HG03066 (cell line): ENCODE results near the gene GRAMD4.

Experiments
- ATAC-seq: cut with Tn5 transposase; IDR thresholded peaks from one replicate; pipeline ENCODE4 v1.9.1; 2021; ENCODE audit warnings: low read depth; ENCODE audit not compliant: unreplicated experiment

GRAMD4 gene

DNA sequence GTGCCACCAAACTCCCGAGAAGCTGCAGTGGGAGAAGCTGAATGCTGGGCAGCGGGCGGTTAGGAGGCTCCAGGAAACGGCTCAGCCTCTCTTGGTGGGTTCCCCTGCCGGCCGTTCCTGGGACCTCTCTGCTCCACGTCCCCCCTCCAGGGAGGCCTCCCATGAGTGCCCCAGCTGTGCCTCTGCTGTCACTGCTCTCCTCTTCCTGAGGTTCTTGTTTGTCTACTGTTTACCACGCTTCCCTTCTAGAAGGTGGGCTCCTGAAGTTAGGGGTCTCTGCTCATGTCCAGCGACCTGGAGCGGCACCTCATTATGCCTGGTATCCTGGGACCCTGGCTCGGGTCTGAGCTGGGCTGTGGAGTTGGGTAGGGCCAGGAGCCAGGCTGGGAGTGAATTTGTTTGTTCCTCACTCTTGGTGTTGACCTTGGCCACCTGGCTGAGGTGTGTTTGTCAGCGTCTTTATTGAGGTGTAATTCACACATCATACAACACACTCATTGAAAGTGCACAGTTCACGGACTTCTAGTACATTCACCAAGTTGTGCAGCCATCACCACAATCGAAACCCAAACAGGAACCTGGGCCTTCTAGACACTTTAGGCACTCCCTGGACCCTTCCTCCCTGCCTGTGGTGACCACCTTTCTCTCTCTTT is 37.8 kb upstream of the GRAMD4 start:
- no peak for ATAC-seq

DNA sequence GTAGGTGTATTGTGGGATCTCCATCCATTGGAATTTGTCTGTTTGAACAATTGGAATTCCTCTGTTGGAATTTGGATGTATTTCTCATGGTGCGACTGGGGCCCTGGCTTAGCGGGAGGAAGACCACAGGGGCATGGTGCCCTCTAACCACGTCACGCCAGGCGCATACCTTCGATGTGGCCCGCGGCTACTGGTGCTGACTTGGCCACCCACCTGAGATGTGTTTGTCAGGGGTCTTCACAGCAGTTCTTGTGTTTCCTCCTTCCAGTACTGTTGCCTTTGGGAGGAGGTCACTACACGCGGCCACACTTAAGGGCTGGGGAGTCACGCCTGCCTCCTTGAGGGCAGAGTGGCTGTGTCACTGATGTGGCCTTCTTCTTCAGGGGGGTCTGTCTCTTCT is 36.6 kb upstream of the GRAMD4 start:
- ATAC-seq, result no peak

DNA sequence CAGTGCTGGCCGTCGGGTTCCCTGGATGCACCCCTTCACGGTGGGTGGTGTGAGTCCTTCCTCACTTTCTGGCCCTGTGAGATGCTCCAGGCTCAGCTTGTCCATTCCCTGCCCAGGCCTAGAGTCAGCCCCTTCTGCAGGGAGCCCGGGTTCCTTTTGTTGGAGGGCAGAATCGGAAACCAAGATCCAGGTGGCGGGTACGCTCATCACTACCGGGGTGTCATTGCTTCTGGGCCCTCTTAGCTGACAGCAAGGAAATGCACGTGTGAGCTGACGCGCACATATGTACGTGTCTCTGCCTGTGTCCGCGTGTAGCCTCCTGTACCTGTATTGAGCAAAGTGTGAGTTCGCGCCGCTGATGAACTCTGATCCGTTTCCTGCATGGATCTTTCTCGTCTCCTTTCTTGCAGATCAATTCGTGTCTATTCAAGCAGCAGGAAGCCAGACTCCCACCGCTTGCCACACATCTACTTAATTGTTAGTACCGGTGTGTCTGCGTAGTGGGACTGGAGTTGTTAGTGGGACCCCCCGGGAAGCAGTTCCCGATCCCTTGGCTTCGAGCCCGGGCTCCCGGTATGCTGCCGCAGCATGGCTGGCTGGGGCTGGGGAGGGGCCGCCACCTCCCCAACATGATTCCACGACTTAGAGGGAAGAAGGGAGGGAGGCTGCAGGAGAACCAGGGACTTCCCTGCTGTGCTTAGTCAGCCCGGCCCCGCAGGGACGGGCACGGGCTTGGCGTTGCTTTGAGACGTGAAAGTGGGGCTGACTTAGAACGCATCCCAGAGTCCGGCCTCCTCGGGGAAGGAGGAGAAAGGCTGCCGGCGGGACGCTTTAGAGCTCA is 35.9 kb upstream of the GRAMD4 start:
- ATAC-seq, result no peak

DNA sequence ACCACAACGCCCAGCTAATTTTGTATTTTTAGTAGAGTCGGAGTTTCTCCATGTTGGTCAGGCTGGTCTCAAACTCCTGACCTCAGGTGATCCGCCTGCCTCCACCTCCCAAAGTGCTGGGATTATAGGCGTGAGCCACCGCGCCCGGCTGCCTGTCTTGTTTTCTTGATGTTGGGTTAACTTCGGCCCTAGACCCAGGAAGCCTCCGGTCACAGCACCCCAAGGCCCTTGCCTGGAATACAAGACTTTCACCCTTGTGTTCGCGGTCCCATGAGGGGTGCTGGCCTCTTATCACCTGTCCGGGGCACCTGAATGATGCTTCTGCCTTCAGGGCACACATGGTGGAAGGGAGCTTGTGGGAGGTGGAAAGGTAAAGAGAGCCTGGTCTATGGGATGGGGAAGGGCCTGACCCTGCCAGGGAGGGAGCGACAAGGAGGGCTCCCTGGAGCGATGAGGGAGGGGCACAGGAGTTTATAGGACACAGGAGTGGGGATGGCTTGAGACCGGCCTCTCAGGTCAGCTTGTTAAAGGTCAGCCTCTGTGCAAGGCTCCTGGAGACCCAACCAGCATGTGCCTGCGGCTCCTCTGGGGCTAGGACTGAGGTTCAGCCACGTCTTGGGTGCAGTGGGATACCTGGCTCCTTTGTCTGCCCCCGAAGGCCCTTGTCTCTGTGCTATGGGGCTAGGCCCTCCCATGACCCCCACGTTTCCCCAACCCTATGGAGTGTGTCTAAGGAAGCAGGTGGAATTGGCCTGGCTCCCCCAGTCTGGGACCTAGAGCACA is 34.7 kb upstream of the GRAMD4 start:
- ATAC-seq, result no peak

DNA sequence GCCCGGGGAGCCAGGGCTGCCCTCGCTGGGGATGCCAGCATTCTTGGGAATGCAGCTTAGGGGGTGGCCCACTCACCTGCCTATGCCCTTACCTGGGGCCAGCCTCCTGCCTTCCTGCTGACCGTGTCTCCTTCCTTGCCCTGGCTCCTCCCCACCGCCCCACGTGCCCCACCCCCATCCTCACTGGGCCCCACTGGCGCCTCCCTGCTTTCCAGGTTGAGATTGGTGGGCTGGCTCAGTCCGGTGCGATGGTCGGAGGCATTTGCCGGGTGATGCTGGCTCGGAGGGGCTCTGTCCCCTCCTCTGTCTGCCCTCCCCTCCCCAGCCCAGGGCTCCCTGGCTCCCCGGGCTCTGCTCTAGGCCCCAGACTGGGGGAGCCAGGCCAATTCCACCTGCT is 34.1 kb upstream of the GRAMD4 start:
- ATAC-seq, result no peak

DNA sequence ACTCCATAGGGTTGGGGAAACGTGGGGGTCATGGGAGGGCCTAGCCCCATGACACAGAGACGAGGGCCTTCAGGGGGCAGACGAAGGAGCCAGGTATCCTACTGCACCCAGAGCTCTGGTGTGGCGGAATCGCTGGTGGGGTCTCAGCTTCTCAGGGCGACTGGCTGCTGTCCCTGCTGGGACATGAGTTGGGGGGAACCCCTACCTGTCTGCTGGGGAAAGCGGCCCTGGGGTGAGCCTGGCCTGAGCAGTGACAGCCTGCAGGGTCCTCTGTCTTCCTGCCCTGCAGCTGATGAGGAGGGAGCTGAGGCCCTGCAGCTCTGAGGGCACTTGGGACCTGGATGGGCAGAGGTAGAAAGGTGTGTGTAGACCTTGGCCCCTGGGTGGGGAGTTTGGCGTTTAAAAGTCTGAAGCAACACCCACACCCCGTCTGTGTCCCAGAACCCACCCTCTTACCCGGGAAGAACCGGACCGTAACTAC is 33.6 kb upstream of the GRAMD4 start:
- ATAC-seq, result no peak

DNA sequence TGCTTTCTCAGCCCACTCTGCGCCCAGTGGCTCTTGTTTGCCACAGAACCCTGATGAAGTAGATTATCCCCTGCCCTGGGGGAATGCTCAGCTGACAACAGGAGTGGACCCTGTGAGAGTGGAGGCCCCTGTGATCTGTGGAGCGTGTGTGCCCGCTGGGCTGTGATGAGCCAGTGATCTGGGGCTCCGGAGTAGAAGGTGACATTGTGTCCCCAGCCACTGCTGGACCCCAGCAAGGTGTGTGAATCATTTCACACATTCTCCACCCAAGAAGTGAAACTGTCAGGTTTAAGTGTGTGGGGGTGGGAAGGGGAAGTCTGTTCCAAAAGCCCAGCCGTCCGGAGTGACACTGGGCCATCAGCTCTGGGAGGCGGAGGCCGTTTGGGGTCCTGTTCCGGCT is 33.1 kb upstream of the GRAMD4 start:
- ATAC-seq, result peak; percentile 42

DNA sequence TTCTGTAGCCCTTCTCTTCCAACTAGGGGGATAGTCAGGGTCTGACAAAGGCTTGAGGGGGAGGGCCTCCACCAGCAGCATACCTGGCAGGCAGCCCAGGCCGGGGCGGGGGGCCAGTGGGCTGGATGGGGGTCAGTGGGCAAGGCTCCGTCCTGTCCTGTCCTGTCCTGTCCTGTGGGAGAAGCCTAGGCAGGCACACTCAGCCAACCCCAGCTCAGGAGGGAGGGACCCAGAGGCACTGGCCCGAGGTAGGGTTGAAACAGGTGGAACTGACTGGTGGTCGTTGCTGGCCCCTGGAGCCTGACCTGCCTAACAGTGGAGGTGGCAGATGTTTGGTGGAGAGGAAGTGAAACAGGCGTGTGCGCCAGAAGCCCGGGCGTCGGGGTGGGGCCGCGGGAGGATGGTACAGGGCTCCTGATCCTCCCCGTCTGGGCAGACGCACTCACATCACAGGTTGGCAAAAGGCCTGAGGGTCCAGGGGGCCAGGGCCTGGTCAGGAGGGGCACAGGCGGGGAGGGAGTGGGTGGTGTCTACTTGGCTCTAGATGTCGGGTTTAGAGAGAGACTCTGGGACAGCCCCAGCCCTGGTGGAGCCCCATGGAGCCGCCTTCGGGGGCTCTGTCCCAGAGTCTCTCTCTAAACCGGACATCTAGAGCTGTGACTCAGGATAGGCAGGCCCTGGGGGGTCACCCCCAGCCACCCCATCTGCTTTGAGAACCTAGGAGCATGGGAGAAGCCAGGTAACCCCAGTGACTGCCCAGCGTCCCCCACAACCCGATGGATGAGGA is 32.5 kb upstream of the GRAMD4 start:
- peak; percentile 58 for ATAC-seq

DNA sequence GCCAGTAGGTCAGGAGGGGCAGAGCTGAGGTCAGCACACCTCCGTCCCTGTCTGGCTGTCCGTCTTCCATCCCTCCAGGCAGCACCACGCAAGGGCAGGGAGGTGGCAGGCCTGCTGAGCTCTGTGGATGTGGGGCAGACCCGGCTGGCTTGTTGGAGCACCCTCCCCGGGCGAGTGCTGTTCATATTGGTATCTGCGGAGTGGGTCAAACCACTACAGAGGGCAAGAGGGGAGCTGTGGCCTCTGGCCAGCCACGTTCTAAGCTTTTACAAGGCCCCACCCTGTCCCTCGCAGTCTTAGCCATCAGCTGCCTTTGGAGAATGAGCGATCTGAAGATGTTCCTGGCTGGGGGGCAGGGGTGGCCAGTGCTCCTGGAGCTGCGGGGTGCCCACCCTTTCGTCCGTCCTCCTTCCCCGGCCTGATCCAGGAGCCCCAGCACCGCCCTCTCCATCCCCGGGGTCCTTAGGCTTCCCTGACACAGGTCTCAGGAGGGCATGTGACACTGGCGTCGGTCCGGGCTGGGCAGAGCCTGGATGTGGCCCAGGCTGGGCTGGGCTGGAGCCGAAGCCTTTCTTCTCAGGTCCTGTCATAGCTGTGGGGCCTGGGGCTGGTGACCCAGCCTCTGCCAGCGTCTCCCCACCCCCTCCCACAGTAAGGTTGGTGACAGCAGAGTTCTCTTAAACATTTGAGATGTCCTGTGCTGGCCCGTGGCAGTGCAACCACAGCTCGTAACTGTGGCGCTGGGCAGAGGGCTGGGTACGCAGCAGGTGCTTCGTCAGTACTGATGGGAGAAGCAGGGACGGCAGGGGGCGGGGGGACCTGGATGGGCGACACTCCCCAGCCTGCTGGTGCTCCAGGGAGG is 31.7 kb upstream of the GRAMD4 start:
- no peak for ATAC-seq

DNA sequence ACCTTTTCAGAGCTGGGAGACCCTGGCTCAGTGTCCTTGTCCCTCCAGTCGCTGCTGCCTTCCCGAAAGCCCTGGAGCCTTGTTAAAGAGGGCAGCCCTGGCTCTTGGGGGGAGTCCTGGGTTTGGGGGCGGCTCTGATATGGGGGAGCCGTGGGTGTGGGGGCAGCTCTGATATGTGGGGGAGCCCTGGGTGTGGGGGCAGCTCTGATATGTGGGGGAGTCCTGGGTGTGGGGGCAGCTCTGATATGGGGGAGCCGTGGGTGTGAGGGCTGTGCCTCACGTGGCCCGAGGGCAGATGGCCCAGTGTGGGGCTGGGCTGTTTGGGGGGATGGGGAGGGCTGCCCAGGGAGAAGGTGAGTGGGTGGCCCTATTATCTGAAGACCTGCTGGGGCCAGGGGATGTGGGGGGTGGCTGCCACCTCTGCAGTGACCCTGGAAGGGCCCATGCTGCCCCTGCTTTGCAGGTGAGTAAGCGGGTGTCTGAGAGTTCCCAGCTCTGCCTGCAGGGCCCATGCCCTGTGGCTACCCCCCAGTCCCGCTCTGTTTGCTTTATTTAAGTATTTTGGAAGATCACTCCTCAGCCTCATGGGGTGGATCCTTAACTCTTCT is 30.9 kb upstream of the GRAMD4 start:
- no peak for ATAC-seq

DNA sequence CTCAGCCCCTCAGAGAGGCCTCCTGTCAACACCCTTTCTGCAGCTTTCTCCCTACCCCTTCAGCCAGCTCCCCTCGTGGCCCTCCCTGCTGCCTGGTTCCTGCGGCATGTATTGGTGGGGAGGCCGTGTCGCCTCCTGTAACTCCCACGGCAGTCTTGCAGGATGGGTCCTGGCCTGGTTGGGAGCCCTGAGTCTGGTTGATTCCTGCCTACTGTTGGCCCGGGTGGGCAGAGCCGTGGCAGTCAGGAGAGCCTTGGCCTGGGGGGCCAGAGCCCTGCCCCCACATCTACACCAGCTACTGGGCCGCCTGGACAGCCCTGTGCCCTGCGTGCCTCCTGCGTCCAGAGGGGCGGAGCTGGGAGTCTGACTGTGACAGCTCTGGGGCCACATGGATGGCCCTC is 30.3 kb upstream of the GRAMD4 start:
- ATAC-seq, result no peak

DNA sequence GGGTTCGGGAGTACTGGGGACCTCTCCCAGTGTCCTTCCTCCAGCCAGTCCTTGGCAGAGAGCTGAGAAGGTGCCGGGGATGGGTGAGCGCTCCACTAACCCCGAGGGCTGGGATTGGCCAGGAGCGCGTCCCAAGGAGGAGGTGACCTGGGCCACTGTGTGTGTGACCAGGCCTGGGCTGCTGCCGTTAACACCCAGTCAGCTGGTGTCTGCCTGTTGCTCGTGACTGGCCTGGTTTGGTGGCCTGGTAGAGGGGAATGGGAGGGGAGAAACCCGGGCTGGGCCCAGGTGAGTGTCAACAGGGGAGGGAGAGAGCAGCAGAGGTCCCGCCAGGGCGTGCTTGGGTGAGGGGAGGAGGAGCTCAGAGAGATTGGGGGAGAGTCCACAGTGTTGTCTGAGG is 29.9 kb upstream of the GRAMD4 start:
- ATAC-seq, result no peak

DNA sequence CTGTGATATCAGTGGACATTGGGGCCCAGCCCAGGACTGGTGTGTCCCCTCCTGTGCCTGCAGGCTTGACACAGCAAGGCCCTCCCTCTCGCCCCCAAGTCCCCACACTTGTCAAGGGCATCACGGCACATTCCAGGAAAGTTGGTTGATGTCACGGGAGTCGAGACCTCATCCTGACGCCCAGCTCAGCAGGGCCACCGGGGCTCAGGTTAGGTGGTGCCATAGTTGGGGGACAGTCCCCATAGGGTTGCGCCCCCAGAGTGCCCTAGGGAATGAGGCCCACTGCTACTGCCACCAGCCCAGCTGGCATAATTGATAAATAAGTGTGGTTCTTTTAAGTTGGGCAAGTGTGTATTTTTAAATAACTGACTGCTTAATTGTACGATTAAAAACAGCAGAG is 28.3 kb upstream of the GRAMD4 start:
- ATAC-seq, result no peak

DNA sequence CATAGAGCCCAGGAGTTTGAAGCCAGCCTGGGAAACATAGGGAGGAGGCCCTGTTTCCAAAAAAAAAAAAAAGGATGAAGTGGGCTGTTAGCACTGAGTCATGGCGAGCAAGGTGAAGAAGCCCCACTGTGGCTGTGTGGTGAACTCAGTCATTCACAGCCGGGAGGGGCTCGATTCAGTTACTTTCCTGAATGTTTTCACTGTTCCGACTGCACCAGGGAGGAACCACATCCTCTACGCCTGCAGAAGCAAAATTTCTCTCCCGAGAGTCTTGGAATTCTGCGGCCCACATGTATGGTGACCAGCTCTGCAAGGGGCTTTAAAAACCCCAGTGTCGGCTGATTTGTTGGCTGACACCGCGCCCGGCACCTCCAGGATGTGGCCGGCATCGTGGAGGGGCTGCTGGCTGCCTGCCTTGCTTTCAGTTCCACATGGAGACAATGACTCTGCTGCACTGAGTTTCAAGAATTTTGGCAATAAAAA is 27.8 kb upstream of the GRAMD4 start:
- ATAC-seq, result no peak

DNA sequence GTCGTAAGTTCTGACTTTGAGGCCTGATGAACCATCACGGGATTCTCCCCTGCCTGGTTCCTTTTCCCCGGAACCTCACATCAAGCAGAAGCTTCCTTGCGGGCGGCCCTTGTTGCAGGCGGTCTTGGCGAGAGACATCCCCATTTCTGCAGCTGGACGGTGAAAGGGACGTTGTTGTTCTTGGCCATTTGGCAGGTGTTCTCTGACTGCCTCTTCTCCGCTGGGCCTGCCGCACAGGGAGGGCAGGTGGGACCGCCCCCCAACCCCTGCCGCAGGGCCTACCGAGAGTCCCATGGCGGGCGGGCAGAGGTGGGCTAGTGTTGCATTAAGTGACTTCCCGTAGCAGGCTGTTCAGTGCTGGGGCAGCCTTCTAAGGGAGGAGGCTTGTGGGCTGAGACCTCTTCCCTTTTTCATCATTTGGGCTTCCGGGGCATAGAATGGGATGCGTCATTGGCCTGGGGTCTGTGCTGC is 26.9 kb upstream of the GRAMD4 start:
- no peak for ATAC-seq

DNA sequence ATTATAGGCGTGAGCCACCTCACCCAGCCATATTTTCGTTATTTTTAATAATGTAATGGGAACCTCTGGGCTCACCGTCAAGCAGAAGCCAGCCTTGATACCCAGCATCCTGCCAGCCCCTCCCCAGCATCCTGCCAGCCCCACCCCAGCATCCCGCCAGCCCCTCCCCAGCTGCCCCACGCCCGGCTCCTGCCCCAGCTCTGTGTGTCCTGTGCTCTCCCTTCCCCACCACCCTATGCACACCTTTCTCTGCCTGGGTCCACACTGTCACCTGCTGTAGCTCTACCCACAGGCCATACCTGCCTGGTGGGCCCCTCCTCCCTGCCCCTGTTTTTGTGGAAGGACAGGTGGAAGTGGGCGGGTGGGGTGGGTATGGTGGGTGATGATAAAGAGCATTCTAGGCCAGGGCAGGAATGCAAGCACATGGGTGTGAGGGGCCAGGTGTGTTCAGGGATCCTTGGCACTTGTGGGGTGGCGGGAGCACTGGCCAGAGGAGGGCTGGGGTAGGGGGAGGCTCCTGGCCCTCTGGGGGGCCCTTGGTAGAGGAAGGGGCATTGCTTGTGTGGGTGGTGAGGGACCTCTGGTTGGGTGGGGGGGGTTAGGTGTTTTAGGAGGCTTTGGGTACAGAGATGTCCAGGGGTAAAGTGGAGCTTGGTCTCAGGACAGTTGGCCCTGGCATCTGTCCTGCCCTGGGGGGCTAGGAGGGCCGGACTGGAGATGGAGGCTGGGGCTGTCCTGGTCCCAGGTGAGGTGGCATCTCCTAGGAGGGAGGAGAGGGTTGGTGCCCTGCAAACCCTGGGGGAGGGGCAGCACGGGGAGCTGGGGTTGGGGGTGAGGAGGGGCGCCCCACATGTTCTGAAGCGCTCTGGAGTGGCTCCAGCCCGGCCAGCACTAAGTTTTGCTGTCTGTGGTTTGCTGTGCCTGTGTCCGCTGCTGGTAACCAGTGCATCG is 25.9 kb upstream of the GRAMD4 start:
- ATAC-seq, result no peak

DNA sequence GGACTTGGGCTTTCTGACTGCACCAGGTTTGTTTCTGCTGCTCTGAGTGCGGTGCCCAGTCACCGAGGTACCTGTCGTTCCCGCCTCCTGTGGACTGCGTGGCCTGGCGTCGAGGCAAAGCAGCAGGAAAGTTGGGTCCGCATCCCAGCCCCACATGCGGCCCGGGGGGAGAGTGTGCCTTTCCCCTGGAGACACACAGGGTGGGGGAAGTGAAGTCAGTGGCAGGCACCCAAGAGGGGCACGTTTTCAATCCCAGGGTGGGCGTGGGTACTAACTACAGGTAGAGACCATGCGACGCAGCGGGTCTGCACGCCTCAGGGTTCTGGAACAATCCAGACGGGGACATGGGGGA is 25.3 kb upstream of the GRAMD4 start:
- no peak for ATAC-seq

DNA sequence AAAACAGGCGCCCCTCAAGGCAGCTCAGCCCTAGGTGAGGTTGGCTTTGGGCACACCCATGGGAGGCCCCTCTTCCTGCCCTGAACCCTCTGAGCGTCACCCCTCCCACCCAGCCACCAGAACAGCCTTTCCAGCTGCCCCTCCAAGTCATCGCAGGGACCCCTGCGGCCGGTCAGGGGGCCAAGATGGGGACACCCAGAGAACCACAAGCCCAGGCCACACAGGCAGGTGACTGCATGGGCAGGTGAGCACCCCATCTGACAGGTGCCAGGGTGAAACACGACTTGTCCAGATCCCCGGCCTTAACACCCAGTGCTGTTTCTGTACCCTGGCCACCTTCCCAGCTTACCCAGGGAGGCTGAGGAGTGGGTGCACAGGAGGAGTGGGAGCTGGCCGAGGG is 24.6 kb upstream of the GRAMD4 start:
- no peak for ATAC-seq
